SKM-1 (cell line): ENCODE results near the gene C3AR1.
A peak's percentile ranks its signal among the peaks of the same experiment; 100 is the strongest.

Source experiments
- DNase-seq: peaks from one replicate; lab custom pipeline; 2025; ENCODE audit not compliant: unreplicated experiment; lab: John Stamatoyannopoulos, UW

C3AR1 gene

DNA sequence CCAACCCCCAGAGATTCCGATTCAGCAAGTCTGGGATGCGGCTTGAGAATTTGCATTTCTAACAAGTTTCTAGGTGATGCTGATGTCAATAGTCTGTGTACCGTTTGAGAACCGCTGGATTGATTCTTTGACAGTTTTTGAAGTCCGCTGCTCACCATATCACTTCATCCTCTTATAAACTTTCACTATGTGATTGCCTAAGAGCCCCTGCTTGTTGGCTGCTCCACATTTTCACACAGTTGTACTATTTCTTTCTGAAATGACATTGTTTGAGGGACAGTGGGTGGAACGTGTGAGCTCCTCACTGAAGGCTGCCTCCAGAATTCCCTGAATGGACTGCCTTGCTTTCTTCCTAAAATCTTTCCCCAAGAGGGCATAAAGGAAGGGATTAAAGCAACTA, 7.7 kb downstream of the C3AR1 start:
- DNase-seq, result no peak

DNA sequence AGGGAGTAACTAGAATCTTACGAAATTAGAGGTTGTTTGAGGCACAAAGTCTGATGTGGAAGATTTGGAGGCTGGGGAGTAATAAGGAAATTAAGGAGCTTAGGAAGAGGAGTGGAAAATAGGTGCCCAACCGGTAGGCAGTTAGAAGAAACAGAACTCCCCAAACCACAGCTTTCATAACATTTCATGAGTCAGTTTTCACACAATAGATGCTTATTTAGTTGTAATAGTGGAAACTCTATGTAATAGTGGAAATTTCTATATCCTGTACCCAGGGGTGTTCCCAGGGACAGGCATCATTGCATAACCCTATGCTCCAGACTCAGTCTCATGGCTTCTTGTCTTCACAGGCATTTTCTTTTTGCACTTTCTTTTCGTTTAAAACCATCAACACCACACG, 8.3 kb downstream of the C3AR1 start:
- DNase-seq, result no peak

DNA sequence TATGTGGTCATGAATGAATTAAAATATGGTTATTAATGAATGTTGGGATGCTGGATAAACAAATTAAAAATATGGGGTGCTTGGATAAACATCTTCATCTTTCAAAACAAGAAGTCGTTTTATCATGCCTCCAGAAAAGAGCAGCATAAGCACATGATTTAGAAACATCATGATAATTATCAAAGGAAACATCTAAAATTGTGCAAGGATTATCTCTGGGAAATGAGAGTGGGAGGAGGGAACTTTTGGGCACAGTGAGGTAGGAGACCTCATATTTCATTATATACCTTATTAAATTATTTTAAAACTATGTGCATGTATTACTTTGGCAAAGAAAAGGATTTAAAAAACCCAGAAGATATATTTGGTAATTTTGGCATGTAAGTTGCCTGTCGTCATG, 8.9 kb downstream of the C3AR1 start:
- DNase-seq, result no peak

DNA sequence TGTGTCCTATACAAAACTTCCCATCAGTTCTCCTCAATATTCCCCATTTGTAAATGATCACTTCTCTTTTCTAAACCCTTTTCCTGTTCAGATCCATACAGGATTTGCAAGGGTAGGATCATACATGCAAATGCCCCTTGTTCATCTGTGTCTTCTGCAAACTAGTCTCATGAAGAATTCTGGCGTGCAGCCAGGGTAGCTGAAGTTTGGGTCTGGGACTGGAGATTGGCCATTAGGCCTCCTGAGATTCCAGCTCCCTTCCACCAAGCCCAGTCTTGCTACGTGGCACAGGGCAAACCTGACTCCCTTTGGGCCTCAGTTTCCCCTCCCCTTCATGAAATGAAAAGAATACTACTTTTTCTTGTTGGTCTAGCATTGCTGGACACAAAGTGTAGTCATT, 11.3 kb downstream of the C3AR1 start:
- DNase-seq, result no peak

DNA sequence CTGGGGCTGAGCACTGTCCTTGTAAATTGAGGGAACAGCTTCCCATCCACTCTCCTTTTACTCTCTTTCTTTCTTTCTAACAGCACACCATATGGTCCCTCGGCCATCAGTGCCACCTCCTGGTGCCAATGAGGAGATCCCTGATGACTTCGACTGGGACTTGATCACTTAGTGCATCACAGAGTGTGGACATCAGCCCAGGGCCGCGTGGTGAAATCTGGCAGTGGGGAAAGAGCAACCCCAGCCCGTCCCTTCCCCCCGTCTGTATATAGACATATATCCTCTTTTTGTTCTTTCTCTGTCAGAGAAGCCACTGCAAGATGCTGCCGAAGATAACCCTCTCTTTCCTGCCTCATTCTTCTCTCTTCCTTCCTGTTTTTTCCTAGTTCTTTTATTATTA, 13.5 kb downstream of the C3AR1 start:
- DNase-seq, result peak; percentile 23

DNA sequence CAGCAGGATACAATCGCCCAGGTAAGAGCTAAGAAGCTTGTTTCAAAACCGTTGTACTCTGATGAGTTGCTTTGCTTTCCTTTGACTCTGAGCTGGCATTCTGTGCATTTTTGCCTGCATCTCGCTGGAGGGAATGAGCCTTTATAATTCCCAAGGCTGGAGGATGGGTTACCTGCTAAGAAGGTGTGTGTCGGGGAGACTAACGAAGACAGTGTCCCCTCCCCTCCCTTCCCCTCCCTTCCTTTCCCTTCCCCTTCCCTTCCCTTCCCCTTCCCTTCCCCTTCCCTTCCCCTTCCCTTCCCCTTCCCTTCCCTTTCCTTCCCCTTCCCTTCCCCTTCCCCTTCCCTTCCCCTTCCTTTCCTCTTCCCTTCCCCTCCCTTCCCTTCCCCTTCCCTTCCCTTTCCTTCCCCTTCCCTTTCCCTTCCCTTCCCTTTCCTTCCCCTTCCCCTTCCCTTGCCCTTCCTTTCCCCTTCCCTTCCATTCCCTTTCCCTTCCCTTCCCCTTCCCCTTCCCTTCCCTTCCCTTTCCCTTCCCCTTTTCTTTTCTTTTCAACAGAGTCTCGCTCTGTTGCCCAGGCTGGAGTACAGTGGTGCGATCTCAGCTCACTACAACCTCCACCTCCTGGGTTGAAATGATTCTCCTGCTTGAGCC, 15.4 kb downstream of the C3AR1 start:
- no peak for DNase-seq

DNA sequence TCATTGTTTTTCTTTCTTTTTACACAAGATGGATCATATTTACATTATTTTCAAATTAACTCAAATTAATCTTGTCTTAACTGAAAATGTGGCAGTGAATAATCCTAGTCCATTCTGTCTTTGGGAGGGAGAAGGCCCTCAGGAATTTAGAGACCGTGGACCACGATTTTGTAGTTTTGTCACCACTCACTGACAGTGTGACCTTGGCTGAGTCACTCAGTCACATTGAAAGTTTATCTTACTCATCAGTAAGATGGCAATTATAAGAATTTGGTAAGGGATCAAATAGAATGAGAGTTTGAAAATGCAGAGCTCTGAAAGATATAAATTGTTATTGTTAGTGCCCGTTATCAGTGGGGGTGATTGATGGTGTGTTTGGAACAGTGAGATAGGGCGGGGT, 17.3 kb downstream of the C3AR1 start:
- no peak for DNase-seq

DNA sequence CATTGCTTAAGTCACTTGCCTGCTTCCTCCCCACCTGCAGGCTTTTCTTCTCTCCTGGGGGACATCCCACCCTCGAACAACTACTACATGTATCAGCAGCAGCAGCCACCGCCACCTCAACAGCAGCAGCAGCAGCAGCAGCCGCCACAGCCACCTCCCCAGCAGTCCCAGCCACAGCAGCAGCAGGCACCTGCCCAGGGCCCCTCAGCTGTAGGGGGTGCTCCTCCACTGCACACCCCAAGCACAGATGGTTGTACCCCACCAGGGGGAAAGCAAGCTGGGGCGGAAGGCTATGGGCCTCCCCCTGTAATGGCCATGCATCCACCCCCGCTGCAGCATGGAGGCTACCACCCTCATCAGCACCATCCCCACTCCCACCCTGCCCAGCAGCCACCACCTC, 18.3 kb downstream of the C3AR1 start:
- DNase-seq, result no peak

DNA sequence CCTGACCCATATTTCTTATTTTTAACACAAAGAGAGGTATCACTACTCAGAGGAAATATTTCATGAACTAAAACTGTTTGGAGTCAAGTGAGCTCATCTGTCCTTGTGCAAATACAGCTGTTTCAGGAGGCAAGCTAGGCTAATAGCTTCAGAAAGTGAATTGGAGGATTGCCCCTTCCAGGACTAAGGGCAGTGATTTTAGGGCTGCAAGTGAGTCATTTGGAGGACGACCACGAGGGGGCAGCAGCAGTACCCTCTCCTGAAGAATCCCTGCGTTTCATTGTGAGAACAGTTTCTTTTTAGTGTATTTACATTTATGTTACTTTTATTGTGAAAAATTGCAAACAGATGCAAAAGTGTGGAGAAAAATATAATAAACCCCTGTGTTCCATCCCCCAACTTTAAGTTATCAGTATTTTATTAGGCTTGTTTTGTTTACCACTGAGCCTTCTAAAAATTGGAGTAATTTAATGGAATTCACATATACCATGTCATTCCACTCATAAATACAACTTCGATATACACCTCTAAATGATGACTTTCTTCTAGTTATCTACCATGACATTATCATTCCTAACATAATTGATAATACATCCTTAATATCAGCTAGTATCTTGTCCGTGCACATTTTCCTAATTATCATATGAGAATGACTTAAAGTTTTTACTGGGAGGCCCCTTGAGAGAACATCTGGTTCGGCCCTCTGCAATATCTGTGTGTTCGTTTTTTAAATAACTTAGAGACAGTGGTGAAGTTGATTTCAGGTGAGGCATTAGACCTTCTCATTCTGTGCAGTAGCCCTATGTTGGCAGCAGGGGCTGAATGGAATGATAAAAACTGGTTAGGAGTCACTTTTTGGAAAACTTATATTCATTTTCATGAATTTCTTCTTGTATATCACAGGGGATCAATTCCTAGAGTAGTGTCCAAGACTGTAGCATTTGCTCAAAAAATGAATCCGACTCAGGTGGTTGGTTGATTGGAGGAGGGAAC, 19.9 kb downstream of the C3AR1 start:
- no peak for DNase-seq

DNA sequence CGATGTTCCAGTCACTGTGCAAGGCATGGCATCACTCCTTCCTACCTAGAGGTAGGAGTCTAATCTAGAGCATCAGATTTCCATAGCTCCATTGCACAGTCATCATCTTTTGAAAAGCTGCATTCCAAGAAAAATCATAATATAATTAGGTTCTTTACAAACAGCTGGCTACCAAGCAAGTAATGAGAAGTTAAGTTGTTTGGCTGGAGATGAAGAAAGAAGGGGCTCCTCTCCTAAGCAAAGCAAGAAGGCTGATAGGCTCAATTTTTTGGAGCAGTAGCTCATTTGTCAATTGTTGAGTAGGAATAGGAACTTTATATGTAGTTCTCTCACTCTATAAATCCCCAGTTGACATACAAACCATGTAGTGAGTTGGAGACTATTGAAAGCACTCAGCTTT, 25.4 kb downstream of the C3AR1 start:
- DNase-seq, result no peak

DNA sequence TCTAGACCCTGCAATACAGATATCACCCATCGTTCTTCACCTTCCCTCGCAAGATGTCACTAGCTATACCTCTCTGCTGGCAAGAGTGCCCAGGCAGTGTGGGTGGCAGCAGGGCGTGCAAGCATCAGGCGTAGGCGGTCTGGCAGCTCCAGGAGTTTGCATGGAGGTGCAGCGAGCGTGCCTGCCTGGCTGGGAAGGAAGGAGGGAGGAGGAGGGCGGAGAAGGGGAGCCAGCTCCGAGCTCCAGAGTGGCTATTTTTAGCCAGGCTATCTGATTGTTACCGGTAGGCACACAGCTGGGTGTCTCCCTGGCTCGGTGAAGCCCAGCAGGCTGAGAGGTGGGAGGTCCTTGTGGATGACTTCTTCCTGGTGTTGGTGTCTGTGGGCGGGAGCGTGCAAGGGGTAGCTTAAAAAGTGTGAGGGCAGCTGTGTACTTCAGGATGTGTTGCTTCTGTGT, 27.5 kb downstream of the C3AR1 start:
- no peak for DNase-seq

DNA sequence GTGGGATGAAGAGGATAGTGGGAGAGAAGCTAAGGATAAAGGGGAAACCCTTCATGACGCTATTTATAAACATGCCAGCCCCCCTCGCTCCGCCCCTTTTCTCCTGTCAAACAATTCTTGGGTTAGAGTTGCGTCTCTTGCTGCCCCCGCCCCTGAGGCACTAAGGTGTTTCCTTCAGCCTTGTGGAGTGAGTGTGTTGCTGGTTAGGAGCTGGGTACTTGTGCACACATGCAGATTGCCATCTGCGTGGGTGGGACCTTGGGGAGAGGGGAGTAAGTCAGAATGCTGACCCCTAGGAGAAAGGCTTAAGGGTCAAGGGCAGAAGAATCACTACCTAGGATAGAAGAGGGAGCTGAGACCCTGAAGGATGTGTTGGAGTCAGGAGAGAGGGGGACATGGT, 28.2 kb downstream of the C3AR1 start:
- no peak for DNase-seq

DNA sequence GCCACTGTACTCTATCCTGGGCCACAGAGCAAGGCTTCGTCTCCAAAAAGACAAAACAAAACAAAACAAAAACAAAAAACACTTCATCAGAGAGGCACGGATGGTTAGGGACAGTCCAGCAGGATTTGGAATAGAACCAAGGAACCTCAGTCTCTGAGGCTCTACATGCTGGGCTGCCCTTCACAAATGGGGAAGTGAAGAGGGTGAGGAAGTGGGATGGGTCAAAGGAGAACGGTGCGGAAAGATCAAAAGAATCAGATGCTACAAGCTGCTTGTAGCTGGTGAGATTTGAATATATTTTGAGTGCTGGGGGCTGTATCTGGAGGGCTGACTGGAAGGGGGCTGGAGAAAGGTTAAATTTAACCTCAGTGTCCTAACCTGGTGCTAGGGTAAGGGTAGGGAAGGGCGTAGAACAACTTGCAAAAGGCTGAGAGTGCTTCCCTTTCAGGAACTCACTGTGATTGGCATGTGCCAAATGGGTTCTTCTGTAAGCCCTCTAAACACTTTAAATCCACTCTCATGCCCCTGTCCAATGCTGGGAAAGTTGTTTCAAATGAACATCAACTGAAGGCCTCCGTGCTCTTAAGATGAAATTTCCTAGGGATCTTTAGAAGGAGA, 29.0 kb downstream of the C3AR1 start:
- DNase-seq, result peak; percentile 44

DNA sequence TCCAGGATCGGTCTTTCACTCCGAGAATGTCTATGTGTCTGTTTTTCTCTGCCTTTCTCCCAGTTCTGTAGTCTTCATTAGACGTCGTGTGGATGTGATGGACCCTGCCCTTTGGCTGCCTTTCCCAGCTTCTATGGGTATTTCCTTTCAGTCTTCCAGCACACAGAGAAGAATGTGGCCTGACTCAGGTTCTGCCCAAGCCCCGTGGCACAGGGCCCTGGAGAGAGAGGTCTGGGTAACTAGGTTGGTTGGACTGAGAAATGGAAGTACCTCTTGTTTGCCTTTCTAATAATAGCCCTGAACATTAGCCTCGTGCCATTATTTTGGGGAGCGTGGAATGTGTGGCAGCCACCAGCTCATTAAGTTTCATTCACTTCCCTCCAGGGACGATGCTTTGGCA, 29.8 kb downstream of the C3AR1 start:
- no peak for DNase-seq

DNA sequence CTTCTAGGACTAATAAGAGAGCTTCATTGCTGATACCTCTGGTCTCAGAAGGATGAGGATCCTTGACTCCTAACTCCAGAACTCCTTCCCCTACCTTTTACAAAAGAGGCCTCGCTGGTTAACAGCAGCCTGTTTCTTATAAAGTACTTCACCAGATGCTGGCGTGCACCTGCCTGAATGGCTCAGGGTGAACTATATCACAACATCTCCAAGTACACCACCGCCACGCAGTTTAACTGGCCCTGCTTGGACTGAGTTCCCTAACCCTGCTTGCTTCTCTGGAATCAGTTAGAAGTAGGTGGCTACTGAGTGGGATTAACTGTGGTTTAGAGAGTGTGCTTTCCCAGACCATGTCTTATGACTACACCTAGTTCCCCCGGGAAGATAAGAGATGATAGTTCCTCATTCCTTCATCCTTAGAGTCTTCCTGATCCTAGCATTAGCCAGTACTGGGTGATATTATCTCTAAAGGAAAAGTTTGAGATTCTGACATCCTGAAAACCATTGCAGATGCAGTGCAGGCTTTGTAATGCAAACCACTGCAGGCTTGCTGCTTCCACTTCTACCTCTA, 30.6 kb downstream of the C3AR1 start:
- DNase-seq, result no peak

DNA sequence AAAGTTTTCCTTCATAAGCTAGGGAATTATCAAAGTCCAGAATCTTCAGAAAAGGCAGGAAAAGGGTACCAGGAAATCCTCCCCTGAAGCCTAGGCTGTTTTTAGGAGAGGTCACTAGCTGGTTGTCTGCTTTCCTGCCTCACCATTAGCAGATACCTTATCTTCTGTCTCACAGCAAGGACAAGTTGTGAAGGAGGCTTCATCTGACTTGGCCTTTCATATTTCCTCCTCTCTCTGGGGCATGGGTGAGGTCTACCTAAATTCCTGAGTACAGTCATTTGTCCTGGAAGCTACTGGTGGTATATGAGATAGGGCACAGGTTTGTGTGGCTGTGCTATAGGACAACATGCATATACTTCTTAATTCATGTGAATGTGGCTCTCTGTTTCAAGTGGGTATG, 31.4 kb downstream of the C3AR1 start:
- no peak for DNase-seq

DNA sequence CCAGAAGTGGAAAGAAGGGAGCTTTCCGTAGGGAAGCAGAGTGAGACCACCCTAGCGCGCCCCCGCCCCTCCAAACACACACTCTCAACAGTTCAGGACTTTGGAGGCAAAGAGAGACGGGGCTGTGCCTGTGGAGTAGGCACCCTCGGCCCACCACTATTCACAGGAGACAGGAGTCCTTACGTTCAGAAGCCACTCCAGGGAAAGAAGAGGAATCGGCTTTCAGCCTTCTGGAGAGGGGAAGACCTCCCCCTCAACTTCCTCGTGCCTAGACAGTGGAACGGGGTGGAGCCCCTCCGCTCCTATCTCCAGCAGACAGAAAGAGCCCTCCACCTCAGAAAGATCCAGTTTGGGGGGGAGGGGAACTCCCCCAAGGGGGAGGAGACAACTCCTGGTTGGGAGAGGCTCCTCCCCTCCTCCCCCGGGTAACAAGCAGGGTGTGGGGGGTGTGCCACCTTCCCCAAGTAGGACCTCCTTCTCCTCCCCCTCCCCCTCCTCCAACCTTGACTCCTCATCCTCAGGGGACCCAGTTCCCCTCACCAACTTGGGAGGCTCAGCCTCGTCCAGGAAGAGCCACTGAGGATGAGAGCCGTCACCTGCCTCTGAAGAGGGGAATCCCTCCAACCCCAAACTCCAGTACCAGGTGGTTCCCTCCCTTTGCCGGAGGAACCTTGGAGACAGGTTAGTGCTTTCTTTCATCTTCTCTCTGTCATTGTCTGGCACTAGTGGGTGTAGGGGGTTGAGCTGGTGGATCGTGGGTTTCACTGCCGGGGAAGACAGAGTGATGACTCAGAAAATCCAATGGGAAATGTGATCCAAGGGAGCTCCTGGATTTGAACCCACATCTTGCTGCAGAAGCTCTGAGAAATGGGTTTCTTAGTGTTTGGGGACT, 32.8 kb downstream of the C3AR1 start:
- no peak for DNase-seq

DNA sequence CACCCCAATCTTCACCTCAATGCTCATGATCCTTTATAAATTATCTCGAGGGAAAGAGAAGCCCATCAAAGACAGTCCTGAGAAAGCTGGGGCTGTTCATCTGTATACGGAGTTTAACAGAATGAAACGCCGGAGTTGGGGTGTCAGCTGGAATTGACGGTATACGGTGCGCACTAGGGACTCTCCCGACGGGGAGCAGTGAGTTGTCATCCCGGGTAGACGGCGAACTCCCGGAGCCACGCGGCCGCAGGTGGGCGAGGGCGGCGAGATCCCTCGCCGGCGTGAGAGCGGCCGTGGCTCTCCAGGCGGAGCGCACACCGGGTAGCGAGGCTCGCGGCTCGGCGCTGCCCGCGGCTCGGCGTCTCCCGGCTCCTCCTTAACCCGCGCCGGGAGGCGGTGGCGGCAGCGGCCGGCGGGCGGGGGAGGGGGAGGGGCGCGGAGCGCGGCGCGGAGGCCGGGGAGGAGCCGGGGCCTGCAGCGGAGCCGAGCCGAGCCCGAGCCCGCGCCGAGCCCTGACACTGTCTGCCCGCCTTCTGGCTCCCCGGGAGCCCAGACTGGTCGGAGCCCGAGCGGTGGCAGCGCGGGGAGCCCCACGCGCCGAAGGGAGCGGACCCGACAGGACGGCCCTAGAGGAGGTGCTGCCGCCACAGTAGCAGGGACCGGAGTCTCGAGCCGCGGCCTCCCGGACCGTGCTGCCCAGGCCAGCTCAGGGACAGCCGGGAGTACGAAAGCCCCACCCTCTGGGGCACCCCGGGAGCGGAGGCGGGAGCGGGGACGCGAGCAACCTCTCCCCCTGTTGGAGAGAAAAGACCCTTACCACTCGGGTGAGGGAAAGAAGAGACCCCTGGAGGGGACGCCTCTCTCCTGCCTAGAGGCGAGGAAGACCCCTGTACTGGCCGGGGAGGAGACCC, 33.7 kb downstream of the C3AR1 start, which contains the start of gene FOXJ2:
Gene FOXJ2, plus strand, starts transcription at position 475 of the 911 bp plus-strand sequence. CDS start 7,117 bp downstream, outside the sequence.
- DNase-seq, result no peak

DNA sequence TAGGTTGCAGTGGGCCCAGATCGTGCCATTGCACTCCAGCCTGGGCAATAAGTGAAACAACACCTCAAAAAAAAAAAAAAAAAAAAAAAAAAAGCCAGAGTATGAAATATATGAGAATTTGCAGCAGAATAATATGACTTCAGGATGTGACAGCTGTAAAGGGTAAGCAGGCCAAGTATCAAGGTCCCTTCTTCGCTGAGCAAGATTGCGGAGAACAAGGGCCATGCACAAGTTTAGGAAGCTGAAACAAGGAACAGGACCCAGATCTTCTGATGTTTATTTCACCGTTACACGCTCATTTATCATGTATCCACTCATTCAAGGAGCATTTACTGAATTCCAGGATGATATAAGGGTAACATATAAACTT, 34.3 kb downstream of the C3AR1 start:
- DNase-seq, result no peak
